ENCODE results near the gene BEND6.

The BEND6 gene

DNA sequence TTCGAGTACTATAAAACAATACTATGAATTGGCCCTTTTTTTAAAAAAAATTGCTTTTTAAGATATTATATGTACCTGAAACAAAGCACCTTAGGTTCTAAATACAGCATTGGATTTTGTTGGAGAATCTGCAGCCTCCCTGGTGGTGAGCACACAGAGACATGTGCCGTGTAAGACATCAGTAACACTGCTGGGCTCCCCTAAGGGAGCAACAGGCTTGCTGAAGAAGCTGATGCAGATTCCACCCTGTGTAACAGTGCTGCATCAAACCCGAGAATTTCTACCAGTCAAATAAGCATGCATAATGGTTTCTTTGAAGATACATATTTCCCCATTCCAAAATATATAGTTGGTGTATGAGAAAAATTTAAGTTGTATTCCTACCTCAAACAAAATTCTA is 108.9 kb downstream of the BEND6 start:
- TF ChIP-seq GATA3 (IDR thresholded peaks at IDR 0.05; ENCODE audit: low read depth, low read length) (no peak), GATA2 (IDR thresholded peaks at IDR 0.05; ENCODE audit: low read depth, low read length) (no peak)

DNA sequence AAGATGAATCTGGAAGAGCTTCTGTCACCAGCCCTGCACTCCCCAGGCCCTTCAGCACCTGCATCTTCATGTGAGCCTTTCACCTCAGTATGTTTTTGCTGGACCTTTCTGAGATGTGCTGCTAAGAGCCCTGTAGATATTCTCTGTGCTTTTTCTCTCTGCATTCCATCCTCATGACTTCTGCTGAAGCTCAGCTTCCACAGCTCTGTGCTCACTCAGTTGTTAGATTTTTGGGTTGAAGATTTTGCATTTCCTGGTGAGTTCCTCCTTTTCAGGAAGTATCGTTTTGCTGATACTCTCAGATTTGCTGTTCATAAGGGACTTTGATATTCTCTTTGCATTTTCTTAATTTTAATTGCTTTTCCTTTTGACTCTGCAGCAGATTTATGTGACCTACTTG is 109.9 kb downstream of the BEND6 start:
- no peak for TF ChIP-seq GATA2 (IDR thresholded peaks at IDR 0.05; ENCODE audit: low read depth, low read length)
- TF ChIP-seq GATA3 (IDR thresholded peaks at IDR 0.05; ENCODE audit: low read depth, low read length), result no peak

DNA sequence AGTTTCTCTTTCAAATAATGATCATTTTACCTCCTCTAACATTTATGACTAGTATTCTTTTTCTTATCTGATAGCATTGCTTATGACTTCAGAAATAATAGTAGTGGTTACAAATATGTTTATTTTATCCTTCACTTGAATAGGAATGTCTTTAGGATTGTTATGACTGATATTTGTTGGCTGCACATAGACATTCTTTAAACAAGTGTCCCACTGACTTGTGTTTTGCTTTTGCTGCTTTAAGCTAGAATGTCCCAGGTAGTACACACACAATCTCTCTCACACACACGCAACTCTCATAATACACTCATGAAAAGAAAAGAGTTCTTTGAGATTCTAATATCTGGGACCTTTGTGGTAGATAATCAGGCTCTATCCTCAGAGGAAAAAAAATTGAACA is 113.2 kb downstream of the BEND6 start:
- TF ChIP-seq GATA2 (IDR thresholded peaks at IDR 0.05; ENCODE audit: low read depth, low read length) (no peak), GATA3 (IDR thresholded peaks at IDR 0.05; ENCODE audit: low read depth, low read length) (no peak)

- TF ChIP-seq GATA3 (IDR thresholded peaks at IDR 0.05; ENCODE audit: low read depth, low read length) (no peak), GATA2 (IDR thresholded peaks at IDR 0.05; ENCODE audit: low read depth, low read length) (no peak)
These were observed 114.3 kb downstream of the BEND6 start for GRCh38 chr6:57069228-57069627.

GRCh38 chr6:57069920-57070331 is 115.0 kb downstream of the BEND6 start:
- no peak for TF ChIP-seq GATA3 (IDR thresholded peaks at IDR 0.05; ENCODE audit: low read depth, low read length)
- TF ChIP-seq GATA2 (IDR thresholded peaks at IDR 0.05; ENCODE audit: low read depth, low read length), result no peak

GRCh38 chr6:57072108-57072507 is 117.2 kb downstream of the BEND6 start:
- TF ChIP-seq GATA3 (IDR thresholded peaks at IDR 0.05; ENCODE audit: low read depth, low read length) (no peak), GATA2 (IDR thresholded peaks at IDR 0.05; ENCODE audit: low read depth, low read length) (no peak)

DNA sequence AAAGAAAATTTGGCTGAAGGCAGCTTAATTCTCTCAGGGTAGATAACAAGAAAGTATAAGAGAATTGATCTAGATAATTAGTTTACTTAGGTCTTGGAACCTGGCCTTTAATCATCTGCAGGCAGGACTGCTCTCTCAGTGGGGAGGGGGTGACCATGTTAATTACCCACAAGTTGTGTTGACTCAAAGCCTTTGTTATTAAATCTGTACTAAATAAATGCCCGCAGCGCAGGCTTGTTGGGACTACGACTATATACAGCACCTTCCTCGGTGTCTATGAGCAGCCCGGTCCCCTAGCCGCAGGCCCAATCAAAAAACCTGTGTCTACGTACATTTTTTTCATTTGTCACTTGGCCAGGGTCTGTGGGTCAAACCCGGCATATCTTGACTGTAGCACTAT is 119.5 kb downstream of the BEND6 start:
- TF ChIP-seq GATA3 (IDR thresholded peaks at IDR 0.05; ENCODE audit: low read depth, low read length) (no peak), GATA2 (IDR thresholded peaks at IDR 0.05; ENCODE audit: low read depth, low read length) (no peak)

GRCh38 chr6:57075092-57075491 is 120.2 kb downstream of the BEND6 start:
- TF ChIP-seq GATA3 (IDR thresholded peaks at IDR 0.05; ENCODE audit: low read depth, low read length), result no peak
- no peak for TF ChIP-seq GATA2 (IDR thresholded peaks at IDR 0.05; ENCODE audit: low read depth, low read length)
